ENCODE results near the gene PINLYP.

Gene PINLYP

DNA sequence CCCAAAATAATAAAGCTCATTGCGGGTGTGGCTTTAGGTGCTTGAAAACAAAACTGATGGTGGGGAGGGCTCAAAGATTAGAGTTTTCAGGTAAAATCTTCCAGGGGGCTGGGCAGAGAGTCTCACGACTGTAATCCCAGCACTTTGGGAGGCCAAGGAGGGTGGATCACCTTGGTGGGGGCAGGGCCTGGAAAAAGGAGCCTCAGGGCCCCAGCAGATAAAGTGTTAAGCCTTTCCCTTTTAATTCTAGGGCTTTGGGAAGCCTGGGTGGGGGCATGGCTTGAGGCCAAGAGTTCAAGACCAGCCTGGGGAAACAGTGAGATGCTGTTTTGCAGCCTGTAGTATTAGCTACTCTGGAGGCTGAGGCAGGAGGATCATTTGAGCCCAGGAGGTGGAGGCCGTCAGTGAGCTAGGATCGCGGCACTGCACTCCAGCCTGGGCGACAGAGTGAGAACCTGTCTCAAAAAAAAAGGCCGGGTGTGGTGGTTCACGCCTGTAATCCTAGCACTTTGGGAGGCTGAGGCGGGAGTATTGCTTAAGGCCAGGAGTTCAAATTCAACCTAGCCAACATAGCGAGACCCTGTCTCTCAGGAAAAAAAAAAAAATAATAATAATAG is 18.6 kb downstream of the PINLYP start:
- Histone ChIP-seq H3K79me2 (ENCODE audit: insufficient read depth, low read length) (peaks cover 15% of the 10 kb centered on the region), H3K9me2 (ENCODE audit: low read depth, low read length) (no peaks in the 10 kb centered on the region), H3K4me3 (ENCODE audit: low read depth, low read length, poor library complexity, severe bottlenecking) (no peak overlapping the region), H2AFZ (ENCODE audit: low read length) (no peak overlapping the region), H3F3A (ENCODE audit: insufficient read depth, low read length) (no peaks in the 10 kb centered on the region), H3K9ac (ENCODE audit: low read length) (no peak overlapping the region), H3K4me1 (ENCODE audit: insufficient read depth, low read length, severe bottlenecking) (peaks cover 35% of the 10 kb centered on the region), H3K4me2 (ENCODE audit: low read length) (no peak overlapping the region; the same call in 1 of the 2 replicates), H3K9me3 (ENCODE audit: low read length) (no peaks in the 10 kb centered on the region), H3K27ac (ENCODE audit: low read depth, low read length, poor library complexity, severe bottlenecking) (no peak overlapping the region), H4K20me1 (ENCODE audit: insufficient read depth, low read length) (no peaks in the 10 kb centered on the region), H3K36me3 (ENCODE audit: insufficient read depth, low read length) (peaks cover 24% of the 10 kb centered on the region), H3K27me3 (ENCODE audit: insufficient read depth, low read length) (no peaks in the 10 kb centered on the region)
- TF ChIP-seq, protein P1, sequence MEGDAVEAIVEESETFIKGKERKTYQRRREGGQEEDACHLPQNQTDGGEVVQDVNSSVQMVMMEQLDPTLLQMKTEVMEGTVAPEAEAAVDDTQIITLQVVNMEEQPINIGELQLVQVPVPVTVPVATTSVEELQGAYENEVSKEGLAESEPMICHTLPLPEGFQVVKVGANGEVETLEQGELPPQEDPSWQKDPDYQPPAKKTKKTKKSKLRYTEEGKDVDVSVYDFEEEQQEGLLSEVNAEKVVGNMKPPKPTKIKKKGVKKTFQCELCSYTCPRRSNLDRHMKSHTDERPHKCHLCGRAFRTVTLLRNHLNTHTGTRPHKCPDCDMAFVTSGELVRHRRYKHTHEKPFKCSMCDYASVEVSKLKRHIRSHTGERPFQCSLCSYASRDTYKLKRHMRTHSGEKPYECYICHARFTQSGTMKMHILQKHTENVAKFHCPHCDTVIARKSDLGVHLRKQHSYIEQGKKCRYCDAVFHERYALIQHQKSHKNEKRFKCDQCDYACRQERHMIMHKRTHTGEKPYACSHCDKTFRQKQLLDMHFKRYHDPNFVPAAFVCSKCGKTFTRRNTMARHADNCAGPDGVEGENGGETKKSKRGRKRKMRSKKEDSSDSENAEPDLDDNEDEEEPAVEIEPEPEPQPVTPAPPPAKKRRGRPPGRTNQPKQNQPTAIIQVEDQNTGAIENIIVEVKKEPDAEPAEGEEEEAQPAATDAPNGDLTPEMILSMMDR (IDR thresholded peaks at IDR 0.05; ENCODE audit: low read length), result no peak
- no peak for TF ChIP-seq EZH2 (IDR thresholded peaks at IDR 0.05; ENCODE audit: borderline replicate concordance, low read length)

DNA sequence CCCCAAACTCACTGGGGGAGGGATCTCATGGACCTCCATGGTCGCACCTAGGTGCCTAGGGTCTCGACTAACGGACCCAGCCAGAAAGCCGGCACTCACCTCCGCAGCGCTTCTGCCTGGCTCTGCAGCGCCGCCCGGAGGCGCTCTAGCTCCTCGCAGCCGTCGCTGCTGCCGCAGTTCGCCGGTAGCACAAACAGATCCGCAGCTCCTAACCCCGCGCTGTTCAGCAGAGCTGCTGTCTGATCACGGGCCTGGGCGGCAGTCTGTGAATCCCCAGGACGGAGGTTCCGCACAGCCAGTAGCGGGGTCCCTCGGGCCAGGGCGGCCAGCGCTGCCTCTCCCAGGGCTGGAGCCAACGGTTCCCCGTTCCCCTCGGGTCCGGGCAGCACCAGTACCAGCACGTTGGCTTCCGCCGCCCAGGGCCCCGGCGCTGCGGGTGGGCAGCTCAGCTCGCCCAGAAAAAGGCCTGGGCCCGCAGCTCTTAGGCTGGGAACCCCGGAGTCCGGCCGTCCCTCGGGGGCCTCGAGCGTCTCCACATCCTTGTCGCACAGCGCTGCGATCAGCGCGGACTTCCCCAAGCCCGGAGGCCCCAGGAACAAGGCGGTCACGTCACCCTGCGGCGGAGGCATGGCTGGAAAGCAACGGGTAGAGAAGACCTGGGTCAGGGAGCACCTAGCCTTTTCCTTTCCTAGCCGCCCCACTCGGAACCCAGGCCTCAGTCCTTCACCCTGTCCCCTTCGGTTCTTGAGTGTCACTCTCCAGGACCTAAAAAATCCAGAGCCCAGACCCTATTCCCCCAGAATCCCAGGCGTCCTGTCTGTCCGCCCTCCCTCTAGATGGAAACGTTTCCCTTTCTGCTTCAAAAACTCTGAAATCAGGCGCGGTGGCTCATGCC is 19.4 kb downstream of the PINLYP start:
- Histone ChIP-seq H4K20me1 (ENCODE audit: insufficient read depth, low read length) (no peaks in the 10 kb centered on the region), H3K36me3 (ENCODE audit: insufficient read depth, low read length) (peaks cover 28% of the 10 kb centered on the region), H3K4me1 (ENCODE audit: insufficient read depth, low read length, severe bottlenecking) (peaks cover 30% of the 10 kb centered on the region), H3K4me2 (ENCODE audit: low read length) (peak overlapping the region; percentile 82), H3K9ac (ENCODE audit: low read length) (peak overlapping the region; percentile 74), H3K79me2 (ENCODE audit: insufficient read depth, low read length) (peaks cover 15% of the 10 kb centered on the region), H2AFZ (ENCODE audit: low read length) (no peak overlapping the region), H3K4me3 (ENCODE audit: low read depth, low read length, poor library complexity, severe bottlenecking) (peak overlapping the region; percentile 94), H3K9me3 (ENCODE audit: low read length) (no peaks in the 10 kb centered on the region), H3K9me2 (ENCODE audit: low read depth, low read length) (no peaks in the 10 kb centered on the region), H3F3A (ENCODE audit: insufficient read depth, low read length) (no peaks in the 10 kb centered on the region), H3K27ac (ENCODE audit: low read depth, low read length, poor library complexity, severe bottlenecking) (peak overlapping the region; percentile 26), H3K27me3 (ENCODE audit: insufficient read depth, low read length) (no peaks in the 10 kb centered on the region)
- TF ChIP-seq EZH2 (IDR thresholded peaks at IDR 0.05; ENCODE audit: borderline replicate concordance, low read length), result no peak
- TF ChIP-seq, protein P1 (IDR thresholded peaks at IDR 0.05; ENCODE audit: low read length), result peak; percentile 89

DNA sequence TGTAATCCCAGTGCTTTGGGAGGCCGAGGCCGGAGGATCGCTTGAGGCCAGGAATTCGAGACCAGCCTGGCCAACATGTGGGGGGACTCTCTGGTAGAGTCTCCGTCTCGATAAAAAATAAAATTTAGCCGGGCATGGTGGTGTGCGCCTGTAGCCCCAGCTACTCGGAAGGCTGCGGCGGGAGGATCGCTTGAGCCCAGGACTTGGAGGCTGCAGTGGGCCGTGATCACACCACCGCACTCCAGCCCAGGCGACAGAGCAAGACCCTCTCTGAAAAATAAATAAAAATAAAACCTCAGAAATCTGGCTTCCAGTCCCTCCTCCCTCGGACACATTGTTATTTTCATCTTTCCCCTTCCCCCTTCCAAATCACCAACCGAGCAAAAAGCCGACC is 20.0 kb downstream of the PINLYP start:
- 0 out of 2 replicates have a peak overlapping the region, but pooled peaks have one; percentile 39 for H2AFZ ChIP-seq (ENCODE audit: low read length)
- no peak for TF ChIP-seq EZH2 (IDR thresholded peaks at IDR 0.05; ENCODE audit: borderline replicate concordance, low read length)
- TF ChIP-seq, protein P1 (IDR thresholded peaks at IDR 0.05; ENCODE audit: low read length), result no peak

More for the DNA sequence above, 20.0 kb downstream of the PINLYP start:
- Histone ChIP-seq H3K9me2 (ENCODE audit: low read depth, low read length) (no peaks in the 10 kb centered on the region), H3F3A (ENCODE audit: insufficient read depth, low read length) (no peaks in the 10 kb centered on the region), H3K4me1 (ENCODE audit: insufficient read depth, low read length, severe bottlenecking) (peaks cover 25% of the 10 kb centered on the region), H3K9ac (ENCODE audit: low read length) (peak overlapping the region; percentile 74), H3K79me2 (ENCODE audit: insufficient read depth, low read length) (peaks cover 15% of the 10 kb centered on the region), H3K9me3 (ENCODE audit: low read length) (no peaks in the 10 kb centered on the region), H3K36me3 (ENCODE audit: insufficient read depth, low read length) (peaks cover 31% of the 10 kb centered on the region), H3K27me3 (ENCODE audit: insufficient read depth, low read length) (no peaks in the 10 kb centered on the region), H3K4me2 (ENCODE audit: low read length) (peak overlapping the region; percentile 82), H4K20me1 (ENCODE audit: insufficient read depth, low read length) (no peaks in the 10 kb centered on the region), H3K27ac (ENCODE audit: low read depth, low read length, poor library complexity, severe bottlenecking) (peak overlapping the region; percentile 26), H3K4me3 (ENCODE audit: low read depth, low read length, poor library complexity, severe bottlenecking) (peak overlapping the region; percentile 94)
